HepG2 (cell line): Measurements from ENCODE around the gene CAMK2D. TPM values are rescaled to one million over a fixed set of nuclear protein-coding genes. Genes with fewer than 3 reads are reported as not detected.

Source experiments
- BRD4 ChIP-seq: sonication (generic); formaldehyde crosslinking; IDR thresholded peaks from 2 replicates; pipeline ENCODE4 v1.4.0; 2020; ENCODE audit warnings: missing genetic modification reagents
- CERS6 ChIP-seq: sonication (generic); formaldehyde crosslinking; IDR thresholded peaks from 2 replicates; pipeline ENCODE4 v1.5.0; 2020; ENCODE audit warnings: missing genetic modification reagents
- DMAP1 ChIP-seq: IDR thresholded peaks from 2 replicates; pipeline ENCODE4 v1.6.1; 2016
- ELF3 ChIP-seq: IDR thresholded peaks from 2 replicates; pipeline ENCODE4 v1.6.1; 2016; ENCODE audit warnings: missing genetic modification reagents, missing compliant biosample characterization
- FOXK1 ChIP-seq: sonication (generic); formaldehyde crosslinking; IDR thresholded peaks from 2 replicates; pipeline ENCODE4 v1.4.0; 2020; ENCODE audit warnings: low read depth, missing genetic modification reagents, borderline replicate concordance
- HOMEZ ChIP-seq: IDR thresholded peaks from 2 replicates; pipeline ENCODE4 v1.6.1; 2016; ENCODE audit warnings: low read depth
- MIER3 ChIP-seq: IDR thresholded peaks from 2 replicates; pipeline ENCODE4 v1.6.1; 2016; ENCODE audit warnings: missing compliant biosample characterization, borderline replicate concordance
- NFAT5 ChIP-seq: sonication (generic); formaldehyde crosslinking; IDR thresholded peaks from 2 replicates; pipeline ENCODE4 v1.4.0; 2020; ENCODE audit warnings: missing genetic modification reagents
- SP5 ChIP-seq: IDR thresholded peaks from 2 replicates; pipeline ENCODE4 v1.6.1; 2016; ENCODE audit warnings: low read depth, borderline replicate concordance
- SUZ12 ChIP-seq: fragments of 150-350 bp; IDR thresholded peaks from 2 replicates; pipeline ENCODE4 v1.6.1; 2014; ENCODE audit warnings: low read depth, low read length
- TP53 ChIP-seq: sonication (generic); formaldehyde crosslinking; conservative IDR thresholded peaks from 2 replicates; pipeline ENCODE4 v1.4.0; 2020; ENCODE audit warnings: missing genetic modification reagents
- ZBTB44 ChIP-seq: sonication (generic); formaldehyde crosslinking; IDR thresholded peaks from 2 replicates; pipeline ENCODE4 v1.4.0; 2020; ENCODE audit warnings: missing genetic modification reagents
- ZFX ChIP-seq: sonication (generic); formaldehyde crosslinking; IDR thresholded peaks from 2 replicates; pipeline ENCODE4 v1.4.0; 2020; ENCODE audit warnings: mild to moderate bottlenecking, low read depth, missing genetic modification reagents, moderate library complexity
- ZNF362 ChIP-seq: sonication (generic); formaldehyde crosslinking; IDR thresholded peaks from 2 replicates; pipeline ENCODE4 v1.4.0; 2020; ENCODE audit warnings: missing genetic modification reagents, mild to moderate bottlenecking, borderline replicate concordance
- ZNF383 ChIP-seq: sonication (generic); formaldehyde crosslinking; IDR thresholded peaks from 2 replicates; pipeline ENCODE4 v1.4.0; 2020; ENCODE audit warnings: missing genetic modification reagents, mild to moderate bottlenecking, borderline replicate concordance
- ZNF605 ChIP-seq: sonication (generic); formaldehyde crosslinking; IDR thresholded peaks from 2 replicates; pipeline ENCODE4 v1.8.0; 2022; ENCODE audit warnings: mild to moderate bottlenecking, missing genetic modification reagents
- ZNF766 ChIP-seq: sonication (generic); formaldehyde crosslinking; IDR thresholded peaks from 2 replicates; pipeline ENCODE4 v1.5.0; 2020; ENCODE audit warnings: missing genetic modification reagents, borderline replicate concordance
- ZNF878 ChIP-seq: sonication (generic); formaldehyde crosslinking; IDR thresholded peaks from 2 replicates; pipeline ENCODE4 v1.8.1; 2023; ENCODE audit warnings: mild to moderate bottlenecking, missing genetic modification reagents, moderate library complexity
- ZSCAN9 ChIP-seq: IDR thresholded peaks from 2 replicates; pipeline ENCODE4 v1.6.1; 2016; ENCODE audit warnings: borderline replicate concordance
- polyA plus RNA-seq, 8 experiments: library from polyadenylated mRNA; depleted of rRNA in 3 of 8; stranded (reverse) in 7 of 8; unstranded in 1 of 8; fragments of >200 nt; fragmentation: Illumina TruSeq in 4 of 8; extraction: Trizol in 4 of 8; gene quantifications; 2 replicates each; pipeline versions ENCODE4 v1.2.1 to v1.2.3, GENCODE V29; 2011 to 2016; ENCODE audit warnings: low read depth in 4 of 8, missing spikeins in 1 of 8, mixed read lengths in 1 of 8; ENCODE audit not compliant: insufficient read depth in 1 of 8
- total RNA-seq, 5 experiments: library from RNA; depleted of rRNA; stranded (reverse); fragments of >200 nt; fragmentation: Illumina TruSeq; extraction: Trizol; gene quantifications; 2 replicates each; pipeline ENCODE4 v1.2.3, GENCODE V29; 2016; ENCODE audit warnings: low read depth in 1 of 5

The CAMK2D gene
- total and polyA plus RNA-seq, 2 of the 13 experiments (the other 11 are each of a cell fraction or from before 2014, with no cell fraction given): 18.0 to 65.4 TPM

GRCh38 chr4:113547487-113548042 lies 214.0 kb downstream of the CAMK2D start (continued):
- TF ChIP-seq HOMEZ (CRISPR knock-in tag): peak; percentile 92
- peak; percentile 41; the same call in 1 of the 2 replicates for TF ChIP-seq SP5 (CRISPR knock-in tag)
- peak; percentile 81; the same call in 1 of the 2 replicates for TF ChIP-seq ZSCAN9 (CRISPR knock-in tag)
- TF ChIP-seq NFAT5: no peak
- no peak for TF ChIP-seq BRD4
- no peak for TF ChIP-seq ZFX
- peak; percentile 80 for TF ChIP-seq ELF3
- TF ChIP-seq ZNF605 (CRISPR knock-in tag): no peak
- TF ChIP-seq DMAP1: 0 out of 2 replicates have a peak, but pooled peaks have one; percentile 21
- no peak for TF ChIP-seq ZNF878 (CRISPR knock-in tag)
- TF ChIP-seq SUZ12: no peak
- TF ChIP-seq TP53 (CRISPR knock-in tag): no peak
- TF ChIP-seq ZNF383 (CRISPR knock-in tag): no peak
- no peak for TF ChIP-seq ZNF362 (CRISPR knock-in tag)
- no peak for TF ChIP-seq CERS6
- TF ChIP-seq ZNF766 (CRISPR knock-in tag): no peak
- TF ChIP-seq FOXK1 (CRISPR knock-in tag): peak; percentile 87; the same call in 1 of the 2 replicates
- peak; percentile 91; the same call in 1 of the 2 replicates for TF ChIP-seq MIER3 (CRISPR knock-in tag)
- TF ChIP-seq ZBTB44 (CRISPR knock-in tag): no peak
